Sigmoid colon (tissue), 7 donors: Measurements from ENCODE around the gene EFEMP2. TPM values are rescaled to one million over a fixed set of nuclear protein-coding genes. Genes with fewer than 3 reads are reported as not detected.

Experiments
- DNase-seq: peaks from one replicate; pipeline ENCODE4 v3.0.0-alpha.2; 2019
- H3K27ac ChIP-seq, 4 donors: fragments of 200-600 bp; sonication (generic); one replicate each; pipeline ENCODE4 v1.5.1; 2016 to 2019; ENCODE audit warnings: mild to moderate bottlenecking in 1 of 4
- H3K27me3 ChIP-seq, 3 donors: fragments of 200-600 bp; sonication (generic); one replicate each; pipeline ENCODE4 v1.5.1; 2019; ENCODE audit warnings: mild to moderate bottlenecking in 1 of 3
- H3K36me3 ChIP-seq, 4 donors: fragments of 200-600 bp; sonication (generic); one replicate each; pipeline ENCODE4 v1.5.1; 2016 to 2019
- H3K4me1 ChIP-seq, 4 donors: fragments of 200-600 bp; sonication (generic); one replicate each; pipeline ENCODE4 v1.5.1; 2017 to 2019
- H3K4me3 ChIP-seq, 4 donors: fragments of 200-600 bp; sonication (generic); one replicate each; pipeline ENCODE4 v1.5.1; 2017 to 2019; ENCODE audit warnings: mild to moderate bottlenecking in 2 of 4, moderate library complexity in 1 of 4
- H3K9me3 ChIP-seq, 4 donors: fragments of 200-600 bp in 3 of 4; sonication (generic) in 3 of 4; one replicate each; pipeline versions ENCODE4 v1.5.1 to v1.6.1; 2013 to 2019
- EP300 ChIP-seq, 4 donors: sonication (generic); formaldehyde crosslinking; IDR thresholded peaks; one replicate each; pipeline ENCODE4 v1.6.1; 2017; ENCODE audit warnings: antibody characterized with exemption in 4 of 4
- POLR2A ChIP-seq, 2 donors: fragments of 450-650 bp; IDR thresholded peaks; one replicate each; pipeline ENCODE4 v1.6.1; 2016; ENCODE audit warnings: antibody characterized with exemption in 2 of 2, mild to moderate bottlenecking in 2 of 2, moderate library complexity in 2 of 2
- POLR2AphosphoS5 ChIP-seq, 4 donors: sonication (generic); formaldehyde crosslinking; IDR thresholded peaks; one replicate each; pipeline ENCODE4 v1.6.1; 2017; ENCODE audit warnings: antibody characterized with exemption in 4 of 4
- WGBS, 2 donors: extraction: QIAGEN DNeasy Blood & Tissue Kit; methylation state at CpG; one replicate each; pipeline ENCODE4 v1.1.7; 2013; 5-methylcytosine and 5-hydroxymethylcytosine counted together
- intact Hi-C: fragments of 100-400 bp; cut with DNase I; formaldehyde crosslinking; loops from one replicate; pipeline ENCODE4 v1.15.1; 2023
- polyA plus RNA-seq, 3 donors: library from polyadenylated mRNA; stranded (reverse); fragments of 200-250 nt; gene quantifications; one replicate each; pipeline ENCODE4 v1.2.3, GENCODE V29; 2013
- total RNA-seq, 4 donors: library from RNA; depleted of rRNA; stranded (reverse); fragments of >200 nt; gene quantifications; one replicate each; pipeline ENCODE4 v1.1.0, GENCODE V29; 2016
- TF ChIP-seq, protein P1 (sequence below), 4 experiments: fragments of 450-650 bp in 3 of 4; fragments of 200-600 bp in 1 of 4; IDR thresholded peaks; one replicate each; pipeline ENCODE4 v1.5.1; 2016 to 2019; ENCODE audit warnings: antibody characterized with exemption in 4 of 4, mild to moderate bottlenecking in 3 of 4, moderate library complexity in 2 of 4
- donor health status: healthy with polysubstance abuse.
- donor health status: Bipolar disorder and iron deficiency.
- donor health status: healthy.

The EFEMP2 gene
- total and polyA plus RNA-seq, 7 donors: 8.6 to 120 (median 71.7) TPM

DNA sequence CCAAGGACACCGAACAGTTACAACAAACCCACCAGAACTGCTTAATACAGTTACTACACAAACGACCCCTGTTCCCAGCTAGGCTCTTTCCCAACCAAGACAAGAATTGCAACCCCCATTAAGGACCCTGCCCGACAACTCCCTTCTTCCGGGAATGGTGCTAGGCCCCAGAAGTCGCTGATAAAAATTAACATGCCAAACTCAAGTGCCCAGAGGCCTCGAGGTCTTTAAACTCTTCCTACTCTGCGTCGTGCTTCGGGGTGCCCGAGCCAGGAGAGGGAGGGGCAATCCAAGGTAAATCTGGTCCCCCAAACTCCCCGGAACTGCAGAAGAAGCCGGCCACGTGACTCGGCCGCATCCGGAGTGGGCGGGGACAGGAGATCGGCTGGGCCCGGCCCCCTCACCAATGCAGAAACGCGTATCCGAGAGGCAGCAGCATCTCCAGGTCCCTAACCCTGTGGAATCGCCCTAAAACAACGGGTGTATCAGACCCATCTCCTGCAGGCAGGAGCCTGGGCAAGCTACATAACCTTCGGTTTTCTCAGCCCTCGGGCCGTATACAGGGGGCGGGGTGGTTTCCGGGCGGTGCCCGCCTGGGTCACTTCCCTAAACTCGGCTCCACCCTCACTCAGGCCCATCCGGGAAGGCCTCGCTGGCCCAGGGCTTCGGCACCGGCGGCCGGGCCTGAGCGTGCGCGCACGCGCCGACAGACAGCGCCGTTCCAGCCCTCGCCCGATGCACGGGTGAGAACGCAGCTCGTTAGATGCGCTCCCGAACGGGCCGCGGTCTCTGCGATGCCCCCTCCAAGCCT is 15.7 kb downstream of the EFEMP2 start:
- H3K9me3 ChIP-seq: no peaks in the 10 kb centered on the region
- peak overlapping the region; percentile 89 to 99 (median 95) for H3K27ac ChIP-seq
- TF ChIP-seq, protein P1, sequence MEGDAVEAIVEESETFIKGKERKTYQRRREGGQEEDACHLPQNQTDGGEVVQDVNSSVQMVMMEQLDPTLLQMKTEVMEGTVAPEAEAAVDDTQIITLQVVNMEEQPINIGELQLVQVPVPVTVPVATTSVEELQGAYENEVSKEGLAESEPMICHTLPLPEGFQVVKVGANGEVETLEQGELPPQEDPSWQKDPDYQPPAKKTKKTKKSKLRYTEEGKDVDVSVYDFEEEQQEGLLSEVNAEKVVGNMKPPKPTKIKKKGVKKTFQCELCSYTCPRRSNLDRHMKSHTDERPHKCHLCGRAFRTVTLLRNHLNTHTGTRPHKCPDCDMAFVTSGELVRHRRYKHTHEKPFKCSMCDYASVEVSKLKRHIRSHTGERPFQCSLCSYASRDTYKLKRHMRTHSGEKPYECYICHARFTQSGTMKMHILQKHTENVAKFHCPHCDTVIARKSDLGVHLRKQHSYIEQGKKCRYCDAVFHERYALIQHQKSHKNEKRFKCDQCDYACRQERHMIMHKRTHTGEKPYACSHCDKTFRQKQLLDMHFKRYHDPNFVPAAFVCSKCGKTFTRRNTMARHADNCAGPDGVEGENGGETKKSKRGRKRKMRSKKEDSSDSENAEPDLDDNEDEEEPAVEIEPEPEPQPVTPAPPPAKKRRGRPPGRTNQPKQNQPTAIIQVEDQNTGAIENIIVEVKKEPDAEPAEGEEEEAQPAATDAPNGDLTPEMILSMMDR (IDR thresholded peaks at IDR 0.05): no peak
- TF ChIP-seq EP300 (IDR thresholded peaks at IDR 0.05) (peak in 1 of 4 donors; percentile 25), POLR2A (IDR thresholded peaks at IDR 0.05) (peak; percentile 68 to 70), POLR2AphosphoS5 (IDR thresholded peaks at IDR 0.05) (peak; percentile 74 to 91 (median 84))
- peak; percentile 92 for DNase-seq
- H3K4me3 ChIP-seq: peak overlapping the region; percentile 79 to 99 (median 98)
- peaks cover 30 to 46% (median 42%) of the 10 kb centered on the region in 4 donors for H3K36me3 ChIP-seq
- H3K27me3 ChIP-seq: no peaks in the 10 kb centered on the region
- intact Hi-C loops: loop anchor here (5.0 kb wide), 2 partner anchors 60 to 285 kb away; partner anchors contain the start of genes C11orf68, DRAP1, FAM89B and ZNRD2
- peaks cover 0 to 66% (median 51%) of the 10 kb centered on the region in 4 donors for H3K4me1 ChIP-seq
- WGBS, 2 donors: 1% methylated on average over 57 of the region's 57 CpGs

DNA sequence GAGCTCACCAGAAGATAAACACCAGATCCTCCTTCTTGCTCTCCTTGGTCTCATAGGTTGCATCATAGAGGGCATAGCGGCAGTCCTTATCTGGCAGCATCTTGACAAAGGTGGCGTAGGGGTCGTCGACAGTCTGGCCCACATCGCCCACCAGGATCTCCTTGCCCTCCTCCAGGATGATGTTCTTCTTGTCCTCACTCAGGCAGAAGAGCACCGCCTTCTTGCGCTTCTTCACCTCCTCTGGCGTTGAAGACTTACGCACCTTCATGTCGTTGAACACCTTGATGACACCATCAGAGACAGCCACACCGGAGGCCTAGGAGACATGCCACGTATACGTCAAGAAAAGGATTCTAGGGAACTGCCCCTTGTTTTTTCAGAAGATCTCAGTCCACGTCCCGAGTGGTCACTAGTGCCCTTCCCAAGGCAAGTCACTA is 16.7 kb downstream of the EFEMP2 start:
- intact Hi-C loops: loop anchor here (5.0 kb wide), 2 partner anchors 61 to 284 kb away; partner anchors contain the start of genes C11orf68, DRAP1, FAM89B and ZNRD2
- Histone ChIP-seq H3K4me1 (peaks cover 0 to 57% (median 41%) of the 10 kb centered on the region in 4 donors), H3K36me3 (peaks cover 30 to 53% (median 46%) of the 10 kb centered on the region in 4 donors), H3K27ac (peak overlapping the region in 3 of 4 donors; percentile 92 to 99 (median 98)), H3K27me3 (no peaks in the 10 kb centered on the region), H3K9me3 (peaks cover 0 to 5% (median 2%) of the 10 kb centered on the region in 4 donors), H3K4me3 (peak overlapping the region in 2 of 4 donors; percentile 79 to 97)
- 46 to 83% methylated on average over 15 of the region's 15 CpGs for WGBS, 2 donors
- no peak for TF ChIP-seq POLR2A (IDR thresholded peaks at IDR 0.05)
- TF ChIP-seq, protein P1 (IDR thresholded peaks at IDR 0.05): no peak
- TF ChIP-seq EP300 (IDR thresholded peaks at IDR 0.05): no peak
- TF ChIP-seq POLR2AphosphoS5 (IDR thresholded peaks at IDR 0.05): no peak
- no peak for DNase-seq

DNA sequence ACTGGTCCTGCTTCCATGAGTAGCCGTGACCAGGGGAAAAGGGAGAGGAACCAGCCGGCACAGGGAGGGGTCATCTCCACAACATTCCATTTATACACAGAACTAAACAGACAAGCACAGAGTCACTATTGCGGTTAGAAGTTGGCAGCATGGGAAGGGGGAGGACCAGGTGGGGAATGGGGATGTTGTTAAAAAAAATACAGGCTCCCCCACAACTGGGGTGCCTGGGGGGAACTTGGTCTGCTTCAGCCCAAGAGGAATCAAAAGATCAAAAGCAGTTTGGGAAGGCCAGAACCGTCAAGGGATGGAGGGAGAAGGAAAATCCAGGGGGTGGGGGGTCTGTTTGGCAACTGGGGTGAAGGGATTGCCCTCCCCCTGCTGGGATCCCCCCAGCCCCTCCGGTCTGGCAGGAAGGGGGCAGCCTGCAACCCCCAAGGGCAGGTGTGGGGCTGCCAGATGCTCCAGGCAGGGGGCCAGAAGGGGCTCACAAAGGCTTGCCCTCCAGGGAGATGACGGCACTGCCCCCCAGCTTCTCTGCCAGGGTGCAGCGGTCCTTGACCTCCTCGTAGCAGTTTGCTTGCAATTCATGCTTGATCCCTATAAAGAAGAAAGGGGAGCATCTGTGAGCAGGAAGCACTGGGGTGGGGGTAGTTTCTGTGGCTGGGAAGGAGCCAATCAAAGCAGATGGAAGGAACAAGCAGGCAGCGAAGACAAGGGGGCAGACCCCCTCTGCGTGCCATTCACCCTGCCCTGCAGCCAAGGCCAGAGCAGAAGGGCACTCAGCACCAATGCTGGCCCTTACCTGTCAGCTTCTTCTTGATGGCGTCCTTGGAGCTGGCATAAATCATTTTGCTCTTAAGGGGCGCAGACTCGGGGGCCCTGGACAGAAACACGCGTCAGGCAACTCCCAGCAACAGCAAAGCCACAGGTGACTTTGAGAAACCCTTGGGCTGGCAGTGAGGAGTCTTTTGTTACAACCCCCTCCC is 17.5 kb downstream of the EFEMP2 start:
- peaks cover 0 to 6% (median 2%) of the 10 kb centered on the region in 4 donors for H3K9me3 ChIP-seq
- intact Hi-C loops: loop anchor here (5.0 kb wide), 2 partner anchors 62 to 283 kb away; partner anchors contain the start of genes C11orf68, DRAP1, FAM89B and ZNRD2
- H3K4me3 ChIP-seq: no peak overlapping the region
- H3K4me1 ChIP-seq: peaks cover 0 to 54% (median 40%) of the 10 kb centered on the region in 4 donors
- peak; percentile 68 for DNase-seq
- TF ChIP-seq, protein P1 (IDR thresholded peaks at IDR 0.05): no peak
- no peak for TF ChIP-seq POLR2A (IDR thresholded peaks at IDR 0.05)
- TF ChIP-seq POLR2AphosphoS5 (IDR thresholded peaks at IDR 0.05): no peak
- TF ChIP-seq EP300 (IDR thresholded peaks at IDR 0.05): no peak
- WGBS, 2 donors: 30 to 70% methylated on average over 15 of the region's 15 CpGs
- no peaks in the 10 kb centered on the region for H3K27me3 ChIP-seq
- H3K36me3 ChIP-seq: peaks cover 30 to 57% (median 47%) of the 10 kb centered on the region in 4 donors
- peak overlapping the region in 1 of 4 donors; percentile 99 for H3K27ac ChIP-seq

DNA sequence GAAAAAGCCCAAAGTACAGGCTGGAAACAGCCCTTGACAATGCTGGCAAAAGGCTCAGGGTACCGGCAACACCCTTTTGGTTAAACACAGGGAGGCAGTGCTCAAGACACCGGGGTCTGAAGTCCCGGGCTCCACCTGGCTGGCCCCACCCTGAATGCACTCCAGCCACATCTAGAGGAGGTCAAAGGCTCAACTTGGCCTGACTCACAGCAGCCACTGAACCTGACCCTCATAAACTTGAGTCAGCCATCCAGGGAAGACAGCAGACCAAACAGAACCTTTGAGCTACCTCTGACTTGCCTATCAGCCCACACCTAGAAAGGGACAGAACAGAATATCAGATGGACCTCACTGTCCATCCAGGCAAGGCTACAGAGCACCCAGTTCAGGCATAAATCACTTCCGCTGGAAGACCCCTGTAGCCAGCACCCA is 18.4 kb downstream of the EFEMP2 start:
- WGBS, 2 donors: 25 to 73% methylated on average over 4 of the region's 4 CpGs
- Histone ChIP-seq H3K9me3 (peaks cover 0 to 6% (median 2%) of the 10 kb centered on the region in 4 donors), H3K36me3 (peaks cover 30 to 57% (median 47%) of the 10 kb centered on the region in 4 donors), H3K27ac (peak overlapping the region in 1 of 4 donors; percentile 7), H3K4me1 (peaks cover 0 to 49% (median 40%) of the 10 kb centered on the region in 4 donors), H3K4me3 (no peak overlapping the region), H3K27me3 (no peaks in the 10 kb centered on the region)
- intact Hi-C loops: no loop called here
- DNase-seq: peak; percentile 52
- TF ChIP-seq POLR2AphosphoS5 (IDR thresholded peaks at IDR 0.05): no peak
